C4-2B (cell line): ENCODE measurements around the gene TENM4.

Experiments
- ZFX ChIP-seq: fragments of 450-650 bp; IDR thresholded peaks from 2 replicates; pipeline ENCODE4 v1.6.1; 2017
- TF ChIP-seq, protein P1 (sequence below): fragments of 450-650 bp; conservative IDR thresholded peaks from 2 replicates; pipeline ENCODE4 v1.5.1; 2017; ENCODE audit warnings: mild to moderate bottlenecking

GRCh38 chr11:78685156-78685555 is 755.7 kb downstream of the TENM4 start:
- TF ChIP-seq, protein P1, sequence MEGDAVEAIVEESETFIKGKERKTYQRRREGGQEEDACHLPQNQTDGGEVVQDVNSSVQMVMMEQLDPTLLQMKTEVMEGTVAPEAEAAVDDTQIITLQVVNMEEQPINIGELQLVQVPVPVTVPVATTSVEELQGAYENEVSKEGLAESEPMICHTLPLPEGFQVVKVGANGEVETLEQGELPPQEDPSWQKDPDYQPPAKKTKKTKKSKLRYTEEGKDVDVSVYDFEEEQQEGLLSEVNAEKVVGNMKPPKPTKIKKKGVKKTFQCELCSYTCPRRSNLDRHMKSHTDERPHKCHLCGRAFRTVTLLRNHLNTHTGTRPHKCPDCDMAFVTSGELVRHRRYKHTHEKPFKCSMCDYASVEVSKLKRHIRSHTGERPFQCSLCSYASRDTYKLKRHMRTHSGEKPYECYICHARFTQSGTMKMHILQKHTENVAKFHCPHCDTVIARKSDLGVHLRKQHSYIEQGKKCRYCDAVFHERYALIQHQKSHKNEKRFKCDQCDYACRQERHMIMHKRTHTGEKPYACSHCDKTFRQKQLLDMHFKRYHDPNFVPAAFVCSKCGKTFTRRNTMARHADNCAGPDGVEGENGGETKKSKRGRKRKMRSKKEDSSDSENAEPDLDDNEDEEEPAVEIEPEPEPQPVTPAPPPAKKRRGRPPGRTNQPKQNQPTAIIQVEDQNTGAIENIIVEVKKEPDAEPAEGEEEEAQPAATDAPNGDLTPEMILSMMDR, result no peak
- TF ChIP-seq ZFX, result no peak
